ENCODE results near the gene ZNF480.
"Not testable (repeated sequence)": the region's sequence is repeated elsewhere in the genome, so short reads cannot be mapped to it uniquely, and the experiment has no call there.

The ZNF480 gene

GRCh38 chr19:52336791-52337381 is 39.9 kb downstream of the ZNF480 start:
- Histone ChIP-seq H3K36me3 (ENCODE audit: control insufficient read depth in 2 of 2, insufficient read depth in 2 of 2, low read length in 2 of 2) (peaks cover 0 to 2% of the 10 kb centered on the region in 2 donors), H3K4me3 (ENCODE audit: low read length in 2 of 2) (peak overlapping the region; percentile 92 to 93), H3K9ac (ENCODE audit: low read length in 2 of 2) (peak overlapping the region; percentile 91 to 96), H3K27ac (ENCODE audit: low read length) (peak overlapping the region; percentile 87), H3K27me3 (ENCODE audit: control insufficient read depth in 1 of 2, insufficient read depth in 2 of 2, low read length in 2 of 2) (no peaks in the 10 kb centered on the region), H3K9me3 (ENCODE audit: control insufficient read depth in 2 of 2, low read length in 2 of 2) (peaks cover 8 to 22% of the 10 kb centered on the region in 2 donors), H3K4me1 (ENCODE audit: control insufficient read depth, insufficient read depth, low read length) (peaks cover 7% of the 10 kb centered on the region)

DNA sequence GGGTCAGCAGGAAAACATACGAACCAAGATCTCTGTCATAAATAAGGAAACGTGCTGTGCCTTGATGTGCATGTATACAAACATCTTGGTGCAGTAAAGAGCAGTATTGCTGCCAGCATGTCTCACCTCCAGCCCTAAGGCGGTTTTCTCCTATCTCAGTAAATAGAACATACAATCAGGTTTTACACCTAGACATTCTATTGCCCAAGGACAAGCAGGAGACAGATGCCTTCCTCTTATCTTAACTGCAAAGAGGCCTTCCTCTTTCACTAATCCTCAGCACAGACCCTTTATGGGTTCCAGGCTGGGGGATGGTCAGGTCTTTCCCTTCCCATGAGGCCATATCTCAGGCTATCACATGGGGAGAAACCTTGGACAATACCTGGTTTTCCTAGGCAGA is 42.1 kb downstream of the ZNF480 start:
- H3K9ac ChIP-seq (ENCODE audit: low read length in 2 of 2); H3K27ac ChIP-seq (ENCODE audit: low read length); H3K27me3 ChIP-seq (ENCODE audit: control insufficient read depth in 1 of 2, insufficient read depth in 2 of 2, low read length in 2 of 2); H3K4me3 ChIP-seq (ENCODE audit: low read length in 2 of 2); H3K36me3 ChIP-seq (ENCODE audit: control insufficient read depth in 2 of 2, insufficient read depth in 2 of 2, low read length in 2 of 2); H3K4me1 ChIP-seq (ENCODE audit: control insufficient read depth, insufficient read depth, low read length); H3K9me3 ChIP-seq (ENCODE audit: control insufficient read depth in 2 of 2, low read length in 2 of 2): not testable (repeated sequence)

DNA sequence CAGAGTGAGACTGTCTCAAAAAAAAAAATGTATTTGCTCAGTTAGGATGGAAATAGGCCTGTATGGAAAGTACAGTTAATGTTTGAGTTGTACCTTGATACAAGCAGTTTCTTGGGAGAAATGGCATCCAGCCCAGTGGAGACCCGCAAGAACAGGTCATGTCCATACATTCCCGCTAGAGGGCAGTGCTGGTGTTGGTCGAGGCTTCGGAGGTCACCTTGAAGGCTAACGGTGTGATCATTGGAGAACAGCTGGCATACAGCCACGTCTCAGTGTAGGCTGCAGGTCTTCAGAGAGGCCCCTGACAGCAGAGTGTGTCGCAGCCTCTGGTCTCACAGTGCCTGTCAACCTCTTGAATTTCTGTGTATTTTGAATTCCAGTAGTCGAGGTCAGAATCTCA is 46.6 kb downstream of the ZNF480 start:
- H3K9me3 ChIP-seq (ENCODE audit: control insufficient read depth in 2 of 2, low read length in 2 of 2), result no peaks in the 10 kb centered on the region
- no peaks in the 10 kb centered on the region for H3K4me1 ChIP-seq (ENCODE audit: control insufficient read depth, insufficient read depth, low read length)

GRCh38 chr19:52345162-52345561 is 48.2 kb downstream of the ZNF480 start:
- Histone ChIP-seq H3K9ac (ENCODE audit: low read length in 2 of 2) (no peak overlapping the region), H3K27me3 (ENCODE audit: control insufficient read depth in 1 of 2, insufficient read depth in 2 of 2, low read length in 2 of 2) (no peaks in the 10 kb centered on the region), H3K36me3 (ENCODE audit: control insufficient read depth in 2 of 2, insufficient read depth in 2 of 2, low read length in 2 of 2) (peaks cover 9 to 22% of the 10 kb centered on the region in 2 donors), H3K4me1 (ENCODE audit: control insufficient read depth, insufficient read depth, low read length) (no peaks in the 10 kb centered on the region), H3K4me3 (ENCODE audit: low read length in 2 of 2) (no peak overlapping the region), H3K9me3 (ENCODE audit: control insufficient read depth in 2 of 2, low read length in 2 of 2) (no peaks in the 10 kb centered on the region), H3K27ac (ENCODE audit: low read length) (no peak overlapping the region)

More for the DNA sequence above, 46.6 kb downstream of the ZNF480 start:
- H3K36me3 ChIP-seq (ENCODE audit: control insufficient read depth in 2 of 2, insufficient read depth in 2 of 2, low read length in 2 of 2), result peaks cover 8 to 11% of the 10 kb centered on the region in 2 donors
- no peaks in the 10 kb centered on the region for H3K27me3 ChIP-seq (ENCODE audit: control insufficient read depth in 1 of 2, insufficient read depth in 2 of 2, low read length in 2 of 2)
- H3K27ac ChIP-seq (ENCODE audit: low read length), result no peak overlapping the region
- no peak overlapping the region for H3K4me3 ChIP-seq (ENCODE audit: low read length in 2 of 2)
- H3K9ac ChIP-seq (ENCODE audit: low read length in 2 of 2), result no peak overlapping the region

GRCh38 chr19:52351512-52351911 is 54.5 kb downstream of the ZNF480 start:
- H3K27me3 ChIP-seq (ENCODE audit: control insufficient read depth in 1 of 2, insufficient read depth in 2 of 2, low read length in 2 of 2), result no peaks in the 10 kb centered on the region
- H3K9me3 ChIP-seq (ENCODE audit: control insufficient read depth in 2 of 2, low read length in 2 of 2), result no peaks in the 10 kb centered on the region
- peaks cover 31 to 41% of the 10 kb centered on the region in 2 donors for H3K36me3 ChIP-seq (ENCODE audit: control insufficient read depth in 2 of 2, insufficient read depth in 2 of 2, low read length in 2 of 2)
- H3K4me1 ChIP-seq (ENCODE audit: control insufficient read depth, insufficient read depth, low read length), result no peaks in the 10 kb centered on the region
- no peak overlapping the region for H3K9ac ChIP-seq (ENCODE audit: low read length in 2 of 2)
- no peak overlapping the region for H3K27ac ChIP-seq (ENCODE audit: low read length)
- H3K4me3 ChIP-seq (ENCODE audit: low read length in 2 of 2), result no peak overlapping the region

DNA sequence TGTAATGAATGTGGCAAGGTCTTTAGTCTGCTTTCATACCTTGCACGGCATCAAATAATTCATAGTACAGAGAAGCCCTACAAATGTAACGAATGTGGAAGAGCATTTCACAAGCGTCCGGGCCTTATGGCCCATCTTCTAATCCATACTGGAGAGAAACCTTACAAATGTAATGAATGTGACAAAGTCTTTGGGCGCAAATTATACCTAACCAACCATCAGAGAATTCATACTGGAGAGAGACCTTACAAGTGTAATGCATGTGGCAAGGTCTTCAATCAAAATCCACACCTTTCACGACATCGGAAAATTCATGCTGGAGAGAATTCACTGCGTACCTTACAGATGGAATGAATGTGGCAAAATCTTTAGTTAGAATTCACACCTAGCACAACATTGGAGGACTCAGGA is 69.5 kb downstream of the ZNF480 start:
- Histone ChIP-seq H3K4me1 (ENCODE audit: control insufficient read depth, insufficient read depth, low read length) (no peaks in the 10 kb centered on the region), H3K9ac (ENCODE audit: low read length in 2 of 2) (no peak overlapping the region), H3K36me3 (ENCODE audit: control insufficient read depth in 2 of 2, insufficient read depth in 2 of 2, low read length in 2 of 2) (peaks cover 10 to 15% of the 10 kb centered on the region in 2 donors), H3K27ac (ENCODE audit: low read length) (no peak overlapping the region), H3K9me3 (ENCODE audit: control insufficient read depth in 2 of 2, low read length in 2 of 2) (peaks cover 13 to 19% of the 10 kb centered on the region in 2 donors), H3K4me3 (ENCODE audit: low read length in 2 of 2) (no peak overlapping the region), H3K27me3 (ENCODE audit: control insufficient read depth in 1 of 2, insufficient read depth in 2 of 2, low read length in 2 of 2) (no peaks in the 10 kb centered on the region)

DNA sequence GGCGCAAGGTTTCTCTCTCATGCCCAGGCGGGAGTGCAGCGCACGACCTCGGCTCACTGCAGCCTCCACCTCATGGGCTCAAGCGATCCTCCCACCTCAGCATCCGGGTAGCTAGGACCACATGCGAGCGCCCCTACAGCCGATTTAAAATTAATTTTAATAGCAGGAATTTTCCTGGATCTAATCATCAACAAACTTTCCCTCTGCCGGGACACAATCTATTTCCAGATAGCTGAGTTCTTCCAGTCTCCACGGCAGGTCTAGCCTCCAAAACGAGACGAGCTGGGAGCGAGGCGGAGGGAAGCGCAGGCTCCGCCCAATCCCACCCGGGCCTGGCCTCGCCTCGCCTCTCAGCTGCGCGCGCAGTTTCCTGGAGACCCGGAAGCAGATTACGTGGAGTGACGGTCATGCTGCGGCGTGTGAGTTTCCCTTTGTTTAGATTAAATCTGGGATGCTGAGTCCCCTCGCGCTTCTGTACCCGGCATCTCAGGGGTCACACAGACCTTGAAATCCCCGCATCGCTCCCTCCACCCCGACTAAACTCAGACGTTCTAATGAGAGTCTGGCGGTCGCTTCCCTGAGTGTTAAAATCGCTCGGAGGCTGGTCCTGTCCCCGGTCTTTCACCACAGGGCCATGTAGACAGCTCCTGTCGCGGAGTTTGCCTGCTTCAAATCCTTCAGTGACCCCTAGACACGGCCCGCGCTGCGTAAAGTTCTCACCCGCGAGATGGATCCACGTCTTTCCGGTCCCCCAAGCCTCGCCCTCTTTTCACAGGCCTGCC is 72.8 kb downstream of the ZNF480 start, which contains the start of gene ZNF880:
Gene ZNF880 (plus strand): TSS at position 365 of the 782 bp plus-strand sequence. CDS start 43 bp downstream, at position 408.
- peak within 1 kb of the TSS; percentile 98 to 99 for H3K9ac ChIP-seq (ENCODE audit: low read length in 2 of 2)
- H3K4me1 ChIP-seq (ENCODE audit: control insufficient read depth, insufficient read depth, low read length), result no peaks in the 10 kb centered on the region
- H3K36me3 ChIP-seq (ENCODE audit: control insufficient read depth in 2 of 2, insufficient read depth in 2 of 2, low read length in 2 of 2), result peaks cover 22 to 25% of the 10 kb centered on the region in 2 donors

GRCh38 chr19:52370341-52370710 is 73.4 kb downstream of the ZNF480 start:
- Histone ChIP-seq H3K4me3 (ENCODE audit: low read length in 2 of 2) (peak overlapping the region; percentile 92 to 98), H3K27me3 (ENCODE audit: control insufficient read depth in 1 of 2, insufficient read depth in 2 of 2, low read length in 2 of 2) (no peaks in the 10 kb centered on the region), H3K9ac (ENCODE audit: low read length in 2 of 2) (peak overlapping the region; percentile 98 to 99), H3K9me3 (ENCODE audit: control insufficient read depth in 2 of 2, low read length in 2 of 2) (peaks cover 10 to 15% of the 10 kb centered on the region in 2 donors), H3K36me3 (ENCODE audit: control insufficient read depth in 2 of 2, insufficient read depth in 2 of 2, low read length in 2 of 2) (peaks cover 22 to 23% of the 10 kb centered on the region in 2 donors), H3K4me1 (ENCODE audit: control insufficient read depth, insufficient read depth, low read length) (no peaks in the 10 kb centered on the region), H3K27ac (ENCODE audit: low read length) (peak overlapping the region; percentile 96)

More for the DNA sequence above, 72.8 kb downstream of the ZNF480 start, which contains the start of gene ZNF880:
- H3K27me3 ChIP-seq (ENCODE audit: control insufficient read depth in 1 of 2, insufficient read depth in 2 of 2, low read length in 2 of 2), result no peaks in the 10 kb centered on the region
- H3K4me3 ChIP-seq (ENCODE audit: low read length in 2 of 2), result peak within 1 kb of the TSS; percentile 92 to 98
- peaks cover 13 to 19% of the 10 kb centered on the region in 2 donors for H3K9me3 ChIP-seq (ENCODE audit: control insufficient read depth in 2 of 2, low read length in 2 of 2)
- H3K27ac ChIP-seq (ENCODE audit: low read length), result peak within 1 kb of the TSS; percentile 96

Measured in stomach smooth muscle (tissue), 2 donors.